Spinal cord (tissue), 10 donors: ENCODE data around the gene SKI. TPM values are rescaled to one million over a fixed set of nuclear protein-coding genes. Genes with fewer than 3 reads are reported as not detected.
A peak's percentile ranks its signal among the peaks of the same experiment; 100 is the strongest.

Experiments
- DNase-seq, 6 donors: peaks; one replicate each; pipeline versions ENCODE4 v3.0.0 to v3.0.0-alpha.2; 2013 to 2015; ENCODE audit warnings: low spot score in 6 of 6, low read depth in 4 of 6
- H3K27ac ChIP-seq: one replicate; pipeline ENCODE4 v1.5.1; 2013; ENCODE audit warnings: low read depth, low read length, control low read depth
- H3K27me3 ChIP-seq: one replicate; pipeline ENCODE4 v1.6.1; 2013; ENCODE audit warnings: low read length; ENCODE audit not compliant: control insufficient read depth, insufficient read depth
- H3K36me3 ChIP-seq: one replicate; pipeline ENCODE4 v1.6.1; 2013; ENCODE audit warnings: low read length; ENCODE audit not compliant: control insufficient read depth, insufficient read depth
- H3K4me1 ChIP-seq: one replicate; pipeline ENCODE4 v1.6.1; 2013; ENCODE audit warnings: low read length; ENCODE audit not compliant: control insufficient read depth, insufficient read depth
- H3K4me3 ChIP-seq: one replicate; pipeline ENCODE4 v1.5.1; 2013; ENCODE audit warnings: low read depth, low read length, control low read depth
- H3K9me3 ChIP-seq: one replicate; pipeline ENCODE4 v1.6.1; 2013; ENCODE audit warnings: low read length; ENCODE audit not compliant: control insufficient read depth, insufficient read depth
- WGBS: methylation state at CpG from one replicate; pipeline ENCODE4 v1.1.5; 2013; ENCODE audit warnings: missing lambda C conversion rate; ENCODE audit not compliant: insufficient coverage; 5-methylcytosine and 5-hydroxymethylcytosine counted together
- polyA plus RNA-seq, 2 donors: library from polyadenylated mRNA; unstranded; fragments of 120-200 nt; gene quantifications; one replicate each; pipeline ENCODE4 v1.2.1, GENCODE V29; 2013; ENCODE audit not compliant: insufficient read length in 2 of 2
- total RNA-seq, 2 donors: library from RNA; depleted of rRNA in 1 of 2; stranded (reverse); fragments of 120-200 nt in 1 of 2; fragments of >200 nt in 1 of 2; gene quantifications; one replicate each; pipeline versions ENCODE4 v1.2.3 to v1.2.4, GENCODE V29; 2013 to 2014
- donor health status: healthy.

SKI gene
- total and polyA plus RNA-seq, 4 donors, result 20.0 to 72.3 (median 46.2) TPM

DNA sequence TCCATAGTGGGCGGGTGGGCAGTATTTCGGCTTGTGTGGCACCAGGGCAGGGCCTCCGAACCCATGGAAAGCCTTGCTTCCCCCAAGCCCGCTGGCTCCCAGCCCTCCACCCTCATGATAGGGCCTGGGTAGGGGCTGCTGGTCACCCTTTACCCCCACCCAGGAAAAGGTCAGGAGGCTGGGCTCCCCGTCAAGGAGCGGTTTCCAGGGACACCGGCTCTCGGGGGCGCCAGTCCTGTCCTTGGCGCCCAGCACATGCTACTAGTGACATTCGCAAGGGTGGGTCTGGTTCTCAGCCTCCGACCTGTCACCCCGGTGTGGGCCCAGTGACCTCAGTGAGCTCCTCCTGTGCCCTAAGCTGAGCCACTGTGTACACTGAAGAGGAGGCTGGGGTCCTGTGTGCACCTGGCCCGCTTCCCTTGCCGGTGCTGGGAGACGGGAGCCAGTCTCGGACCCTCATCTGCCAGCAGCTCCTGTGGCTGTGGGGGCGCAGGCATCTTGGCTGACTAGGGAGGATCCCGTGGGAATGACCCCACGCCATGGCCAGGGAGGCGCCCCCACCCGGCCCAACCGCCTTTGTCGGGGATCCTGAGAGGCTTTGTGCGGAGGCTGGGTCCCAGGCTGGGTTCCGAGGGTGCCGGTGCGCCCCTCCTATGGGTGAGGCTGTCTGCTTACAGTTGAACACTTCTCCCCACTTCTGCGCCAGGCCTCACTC, 54.6 kb downstream of the SKI start:
- H3K36me3 ChIP-seq, result peaks cover 41% of the 10 kb centered on the region
- H3K9me3 ChIP-seq, result no peaks in the 10 kb centered on the region
- no peak overlapping the region for H3K4me3 ChIP-seq
- no peaks in the 10 kb centered on the region for H3K27me3 ChIP-seq
- H3K27ac ChIP-seq, result no peak overlapping the region
- no peak for DNase-seq
- WGBS, result 88% methylated on average over 27 of the region's 29 CpGs
- H3K4me1 ChIP-seq, result peaks cover 43% of the 10 kb centered on the region

DNA sequence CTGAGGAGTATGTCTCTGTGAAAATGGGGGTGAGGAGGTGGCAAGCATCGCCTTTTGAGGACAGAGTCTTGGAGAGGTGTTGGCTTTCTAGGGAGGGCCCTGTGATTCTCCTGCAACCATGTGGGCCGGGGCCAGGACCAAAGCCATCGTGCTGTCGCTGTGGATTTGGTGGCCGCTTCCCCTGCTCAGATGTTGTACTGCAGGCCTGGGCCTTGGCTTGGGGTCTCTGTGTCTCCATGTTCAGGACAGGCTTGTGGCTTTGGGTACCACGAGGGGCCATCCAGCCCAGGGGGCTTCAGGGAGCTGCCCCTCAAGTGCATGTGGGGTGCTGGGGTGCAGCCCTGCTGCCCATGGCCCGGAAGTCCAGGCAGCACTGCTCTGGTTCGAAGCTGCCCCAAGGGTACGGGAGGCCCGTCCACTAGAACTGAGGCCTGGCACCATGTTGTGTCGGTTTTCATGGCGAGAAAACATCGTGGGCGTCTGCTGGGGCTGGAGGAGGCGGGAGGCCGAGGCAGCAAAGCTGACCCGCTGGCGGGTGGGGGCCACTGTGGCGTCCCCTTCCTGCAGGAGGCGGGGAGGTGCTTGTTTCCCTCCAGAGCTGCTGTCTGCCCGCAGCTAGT, 55.4 kb downstream of the SKI start:
- H3K4me3 ChIP-seq, result no peak overlapping the region
- no peaks in the 10 kb centered on the region for H3K9me3 ChIP-seq
- H3K36me3 ChIP-seq, result peaks cover 34% of the 10 kb centered on the region
- H3K4me1 ChIP-seq, result peaks cover 38% of the 10 kb centered on the region
- H3K27me3 ChIP-seq, result no peaks in the 10 kb centered on the region
- no peak overlapping the region for H3K27ac ChIP-seq
- no peak for DNase-seq
- WGBS, result 90% methylated on average over 21 of the region's 21 CpGs

DNA sequence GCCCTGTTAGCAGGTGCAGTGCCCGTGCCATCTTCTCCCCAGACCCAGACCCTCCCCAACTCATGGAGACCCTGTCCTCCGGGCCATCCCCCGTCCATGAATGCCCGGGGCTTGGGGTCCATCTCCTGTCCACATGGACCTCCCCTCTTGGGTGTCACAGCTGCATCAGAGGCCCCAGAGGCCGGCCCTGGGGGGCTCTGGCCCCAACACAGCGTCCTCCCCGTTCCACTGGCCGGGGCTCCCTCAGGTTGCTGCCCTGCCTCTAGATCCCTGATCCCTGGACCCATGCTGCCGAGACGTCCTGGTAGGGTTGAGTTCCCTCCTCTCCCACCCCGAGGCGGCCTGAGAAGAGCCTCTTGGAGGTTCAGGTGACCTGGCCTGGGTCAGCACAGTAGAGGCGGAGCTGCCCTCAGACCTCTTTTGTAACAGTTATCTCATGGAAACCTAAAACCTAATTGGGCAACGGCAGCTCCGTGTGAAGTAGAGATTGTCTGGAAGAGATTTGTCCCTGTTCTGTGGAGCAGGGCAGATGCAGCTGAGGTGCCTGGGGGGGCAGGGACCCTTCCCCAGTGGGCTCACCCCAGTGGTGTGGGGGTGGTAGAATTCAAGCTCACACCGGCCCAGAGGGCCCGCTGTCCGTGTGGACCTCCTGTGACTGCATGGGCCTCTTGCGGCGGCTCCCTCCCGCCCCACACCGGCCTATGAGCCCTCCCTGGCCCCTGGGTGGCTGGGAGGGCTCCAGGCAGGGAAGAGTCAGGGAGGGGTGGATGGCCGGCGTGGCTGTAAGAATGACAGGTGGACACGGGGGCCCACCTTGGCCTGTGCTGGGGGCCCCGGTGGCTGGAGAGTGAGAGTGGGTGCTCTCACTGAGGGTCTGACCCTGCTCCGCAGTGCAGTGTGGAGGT, 56.1 kb downstream of the SKI start:
- DNase-seq, result no peak
- peaks cover 38% of the 10 kb centered on the region for H3K4me1 ChIP-seq
- WGBS, result 81% methylated on average over 21 of the region's 27 CpGs
- H3K27ac ChIP-seq, result no peak overlapping the region
- H3K9me3 ChIP-seq, result no peaks in the 10 kb centered on the region
- no peak overlapping the region for H3K4me3 ChIP-seq
- H3K36me3 ChIP-seq, result peaks cover 35% of the 10 kb centered on the region
- H3K27me3 ChIP-seq, result no peaks in the 10 kb centered on the region

GRCh38 chr1:2284932-2285331, 56.8 kb downstream of the SKI start:
- H3K9me3 ChIP-seq, result no peaks in the 10 kb centered on the region
- H3K4me1 ChIP-seq, result peaks cover 38% of the 10 kb centered on the region
- H3K27ac ChIP-seq, result no peak overlapping the region
- H3K4me3 ChIP-seq, result no peak overlapping the region
- H3K36me3 ChIP-seq, result peaks cover 40% of the 10 kb centered on the region
- no peak for DNase-seq
- 95% methylated on average over 8 of the region's 9 CpGs for WGBS
- no peaks in the 10 kb centered on the region for H3K27me3 ChIP-seq

DNA sequence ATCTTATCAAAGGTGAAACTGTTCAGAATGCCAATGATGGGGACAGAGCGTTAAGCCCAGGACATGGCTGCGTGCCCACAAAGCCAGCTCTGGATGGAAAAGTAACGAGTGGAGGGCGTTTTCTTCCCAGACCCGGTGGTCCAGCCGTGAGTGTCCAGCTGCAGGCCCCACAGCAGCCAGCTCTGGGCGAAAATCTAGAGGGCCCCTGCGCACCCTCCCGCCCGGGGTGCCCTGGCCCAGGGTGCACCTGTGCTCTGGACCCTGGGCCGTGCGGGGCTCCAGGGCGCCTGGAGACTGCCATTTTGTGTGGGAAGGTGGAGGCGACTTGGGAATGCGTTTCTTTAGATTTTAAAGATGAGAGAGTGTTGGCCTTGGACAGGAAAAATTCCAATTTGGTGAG, 58.8 kb downstream of the SKI start:
- Histone ChIP-seq H3K27ac (no peak overlapping the region), H3K9me3 (no peaks in the 10 kb centered on the region), H3K4me1 (peaks cover 52% of the 10 kb centered on the region), H3K4me3 (no peak overlapping the region), H3K27me3 (no peaks in the 10 kb centered on the region), H3K36me3 (peaks cover 44% of the 10 kb centered on the region)
- DNase-seq, result no peak
- WGBS, result 78% methylated on average over 15 of the region's 15 CpGs

GRCh38 chr1:2287649-2288048, 59.5 kb downstream of the SKI start:
- Histone ChIP-seq H3K9me3 (no peaks in the 10 kb centered on the region), H3K36me3 (peaks cover 39% of the 10 kb centered on the region), H3K4me1 (peaks cover 58% of the 10 kb centered on the region), H3K27ac (no peak overlapping the region), H3K27me3 (no peaks in the 10 kb centered on the region), H3K4me3 (no peak overlapping the region)
- 92% methylated on average over 13 of the region's 14 CpGs for WGBS
- no peak for DNase-seq

- Histone ChIP-seq H3K9me3 (no peaks in the 10 kb centered on the region), H3K4me3 (no peak overlapping the region), H3K36me3 (peaks cover 39% of the 10 kb centered on the region), H3K27ac (no peak overlapping the region), H3K27me3 (no peaks in the 10 kb centered on the region), H3K4me1 (peaks cover 60% of the 10 kb centered on the region)
- no peak for DNase-seq
- WGBS, result 81% methylated on average over 10 of the region's 10 CpGs
Observed at GRCh38 chr1:2288311-2288710, 60.2 kb downstream of the SKI start.

GRCh38 chr1:2288816-2289536, 60.9 kb downstream of the SKI start:
- H3K27me3 ChIP-seq, result no peaks in the 10 kb centered on the region
- peaks cover 36% of the 10 kb centered on the region for H3K36me3 ChIP-seq
- H3K4me1 ChIP-seq, result peaks cover 62% of the 10 kb centered on the region
- 76% methylated on average over 13 of the region's 20 CpGs for WGBS
- no peak overlapping the region for H3K4me3 ChIP-seq
- DNase-seq, result no peak
- no peak overlapping the region for H3K27ac ChIP-seq
- no peaks in the 10 kb centered on the region for H3K9me3 ChIP-seq

DNA sequence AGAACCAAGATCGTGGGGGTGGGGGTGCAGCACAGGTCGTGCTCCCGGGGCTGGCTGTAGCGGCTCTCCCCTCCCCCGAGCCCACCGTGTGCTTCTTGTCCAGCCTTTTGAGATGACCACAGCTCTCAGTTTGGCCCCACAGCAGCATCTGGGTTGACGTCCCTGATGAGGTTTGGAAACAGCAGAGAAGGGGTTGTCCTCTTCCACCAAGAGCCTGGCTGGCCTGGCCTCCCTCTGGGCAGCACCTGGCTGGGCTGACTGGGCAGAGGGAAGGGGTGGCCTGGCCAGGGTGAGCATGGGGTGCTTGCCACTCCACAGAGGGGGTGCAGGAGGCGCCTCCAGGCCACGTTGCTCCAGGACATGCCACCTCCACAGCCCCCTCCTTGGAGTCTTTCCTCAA, 61.5 kb downstream of the SKI start:
- no peaks in the 10 kb centered on the region for H3K27me3 ChIP-seq
- H3K27ac ChIP-seq, result peak overlapping the region; percentile 84
- peaks cover 69% of the 10 kb centered on the region for H3K4me1 ChIP-seq
- WGBS, result 46% methylated on average over 7 of the region's 9 CpGs
- H3K36me3 ChIP-seq, result peaks cover 34% of the 10 kb centered on the region
- H3K4me3 ChIP-seq, result no peak overlapping the region
- DNase-seq, result no peak
- no peaks in the 10 kb centered on the region for H3K9me3 ChIP-seq
